K562 (cell line): ENCODE measurements around the gene RPS6KA4. TPM values are rescaled to one million over a fixed set of nuclear protein-coding genes. Genes with fewer than 3 reads are reported as not detected.

Source experiments
- ATAC-seq: fragments of 200-7000 bp; cut with Tn5 transposase; 3 replicates; pipeline ENCODE4 v1.9.1; 2020; ENCODE audit warnings: moderate library complexity
- BruUV-seq: library from RNA; stranded (reverse); fragments of 400-500 nt; replicated peaks from 2 replicates; lab custom pipeline; 2021; lab: Mats Ljungman, UMichigan
- CTCF ChIA-PET: fragments of 300-600 bp; formaldehyde crosslinking; extraction: SDS; loops from one replicate; lab custom pipeline; 2021; ENCODE audit warnings: low intra/inter-chr PET ratio; lab: Yijun Ruan, JAX
- POLR2A ChIA-PET: fragments of 300-600, 350-650 bp; sonication (Branson Sonifier 250); formaldehyde crosslinking; extraction: SDS; loops from one replicate; lab custom pipeline; 2021; ENCODE audit warnings: antibody characterized with exemption, inconsistent platforms; lab: Yijun Ruan, JAX
- DNase-seq, 4 experiments: peaks; one replicate each; pipeline versions ENCODE4 v3.0.0 to v3.0.0-alpha.2; 2011 to 2018; ENCODE audit warnings: low spot score in 3 of 4, mixed read lengths in 3 of 4; ENCODE audit errors: extremely low read depth in 1 of 4
- FAIRE-seq: peaks from 2 replicates; lab custom pipeline; 2011; peaks lifted over from hg19 to GRCh38; lab: Jason Lieb, UNC
- H2AFZ ChIP-seq: 2 replicates; pipeline ENCODE4 v1.6.0; 2011; ENCODE audit warnings: low read depth, low read length, control low read depth, inconsistent platforms
- H3K27ac ChIP-seq: fragments of 200-600 bp; 3 replicates; pipeline ENCODE4 v1.8.0; 2011; ENCODE audit warnings: low read depth, mild to moderate bottlenecking, control low read depth, inconsistent platforms, low read length, moderate library complexity, mixed read lengths; ENCODE audit errors: extremely low read depth
- H3K27me3 ChIP-seq, 2 experiments: fragments of 300-600 bp in 1 of 2; 2 replicates in 1 of 2; 3 replicates in 1 of 2; pipeline versions ENCODE4 v1.6.0 to v1.8.0; 2011; ENCODE audit warnings: inconsistent platforms in 2 of 2, low read length in 2 of 2, mild to moderate bottlenecking in 1 of 2, mixed read lengths in 1 of 2, moderate library complexity in 1 of 2; ENCODE audit not compliant: control insufficient read depth in 2 of 2, insufficient read depth in 2 of 2
- H3K36me3 ChIP-seq: fragments of 300-600 bp; 3 replicates; pipeline ENCODE4 v1.8.0; 2011; ENCODE audit warnings: mild to moderate bottlenecking, low read length, inconsistent platforms; ENCODE audit not compliant: control insufficient read depth, insufficient read depth
- H3K4me1 ChIP-seq, 2 experiments: fragments of 200-600 bp in 1 of 2; replicated peaks in 1 of 2; 2 replicates in 1 of 2; 3 replicates in 1 of 2; pipeline versions ENCODE4 v1.5.1 to v1.8.0; 2011; ENCODE audit warnings: inconsistent platforms in 2 of 2, low read length in 2 of 2, mild to moderate bottlenecking in 1 of 2, mixed read lengths in 1 of 2, moderate library complexity in 1 of 2; ENCODE audit not compliant: control insufficient read depth in 2 of 2, insufficient read depth in 2 of 2
- H3K4me2 ChIP-seq: 2 replicates; pipeline ENCODE4 v1.6.1; 2011; ENCODE audit warnings: low read length, control low read depth, inconsistent platforms, mixed read lengths; ENCODE audit not compliant: insufficient read depth
- H3K4me3 ChIP-seq: fragments of 200-600 bp; sonication (generic), shearing (Covaris generic); 2 replicates; pipeline ENCODE4 v1.5.1; 2016; ENCODE audit warnings: control low read depth, inconsistent platforms
- H3K79me2 ChIP-seq: fragments of 200-600 bp; 3 replicates; pipeline ENCODE4 v1.8.0; 2011; ENCODE audit warnings: low read length, inconsistent platforms; ENCODE audit not compliant: control insufficient read depth, insufficient read depth
- H3K9ac ChIP-seq, 2 experiments: 2 replicates each; pipeline versions ENCODE4 v1.6.0 to v1.6.1; 2011; ENCODE audit warnings: low read depth in 2 of 2, low read length in 2 of 2, control low read depth in 1 of 2, inconsistent platforms in 1 of 2, mild to moderate bottlenecking in 1 of 2, mixed read lengths in 1 of 2; ENCODE audit not compliant: insufficient read depth in 1 of 2
- H3K9me1 ChIP-seq: one replicate; pipeline ENCODE4 v1.6.0; 2011; ENCODE audit warnings: inconsistent platforms, mild to moderate bottlenecking, low read length, moderate library complexity; ENCODE audit not compliant: control insufficient read depth, insufficient read depth
- H3K9me3 ChIP-seq: replicated peaks from 2 replicates; pipeline ENCODE4 v1.5.1; 2011; ENCODE audit warnings: low read depth, low read length, inconsistent platforms; ENCODE audit not compliant: control insufficient read depth, insufficient read depth
- H4K20me1 ChIP-seq: replicated peaks from 2 replicates; pipeline ENCODE4 v1.6.1; 2011; ENCODE audit warnings: low read length, inconsistent platforms, mixed read lengths; ENCODE audit not compliant: control insufficient read depth, insufficient read depth
- ARNT ChIP-seq, 2 experiments: fragments of 450-650 bp; IDR thresholded peaks; 2 replicates each; pipeline ENCODE4 v1.6.1; 2016; ENCODE audit warnings: mild to moderate bottlenecking in 1 of 2
- CBFA2T3 ChIP-seq: fragments of 450-650 bp; IDR thresholded peaks from 2 replicates; pipeline ENCODE4 v1.6.1; 2017
- ESRRA ChIP-seq: fragments of 450-650 bp; IDR thresholded peaks from 2 replicates; pipeline ENCODE4 v1.6.1; 2014; ENCODE audit warnings: low read depth, mild to moderate bottlenecking, moderate library complexity, borderline replicate concordance
- KDM1A ChIP-seq, 2 experiments: fragments of 450-650 bp; IDR thresholded peaks; 2 replicates each; pipeline ENCODE4 v1.6.1; 2016; ENCODE audit warnings: mild to moderate bottlenecking in 2 of 2
- RBFOX2 ChIP-seq: fragments of 200-400 bp; formaldehyde crosslinking; IDR thresholded peaks from 2 replicates; pipeline ENCODE4 v1.6.1; 2017; ENCODE audit warnings: low read depth, mild to moderate bottlenecking, low read length, moderate library complexity
- WGBS: fragments of 100-300 bp; shearing (Covaris generic); methylation state at CpG from one replicate; pipeline ENCODE4 v1.1.6; 2016; ENCODE audit warnings: low coverage, mixed read lengths; ENCODE audit not compliant: insufficient coverage; ENCODE audit errors: missing lambda C conversion rate; 5-methylcytosine and 5-hydroxymethylcytosine counted together
- in situ Hi-C: fragments of 300-500 bp; cut with MboI; formaldehyde crosslinking; loops from 4 replicates; pipeline ENCODE4 v1.15.0; 2018; ENCODE audit warnings: inconsistent platforms, mixed read lengths
- intact Hi-C: fragments of 100-400 bp; cut with micrococcal nuclease; formaldehyde crosslinking; loops from 2 replicates; pipeline ENCODE4 v1.14.2; 2022
- polyA plus RNA-seq, 8 experiments: library from polyadenylated mRNA; depleted of rRNA in 4 of 8; stranded (reverse) in 5 of 8; unstranded in 3 of 8; fragments of >200 nt; fragmentation: Nextera tagmentation in 2 of 8; fragmentation: Illumina TruSeq in 1 of 8; extraction: Ambion mirVana in 2 of 8; extraction: Trizol in 1 of 8; gene quantifications; 2 replicates each; pipeline versions ENCODE4 v1.2.1 to v1.2.3, GENCODE V29; 2011 to 2014; ENCODE audit warnings: inconsistent platforms in 1 of 8, missing spikeins in 1 of 8
- total RNA-seq, 7 experiments: library from RNA; depleted of rRNA in 6 of 7; stranded (reverse); fragments of >200 nt in 6 of 7; fragmentation: Illumina TruSeq in 2 of 7; extraction: Trizol in 2 of 7; gene quantifications; 2 replicates each; pipeline versions ENCODE4 v1.2.1 to v1.2.3, GENCODE V29; 2011 to 2021; ENCODE audit warnings: low replicate concordance in 1 of 7
- TF ChIP-seq, protein P1 (sequence below): fragments of 250-450 bp; sonication (Bioruptor Pico); IDR thresholded peaks from 2 replicates; pipeline ENCODE4 v1.5.0; 2020; ENCODE audit warnings: mild to moderate bottlenecking

RPS6KA4 gene
- total and polyA plus RNA-seq, 9 of the 15 experiments (the other 6 are each of a cell fraction or from before 2014, with no cell fraction given), result 0.15 to 23.8 (median 9.8) TPM

- DNase-seq, result no peak
- in situ Hi-C loops, result no loop called here
- Histone ChIP-seq H3K4me1 (peaks cover 10 to 50% of the 10 kb centered on the region in 2 experiments; a peak in 4 of 5 replicates), H3K9ac (peak overlapping the region in 1 of 2 experiments; percentile 57; a peak in 2 of 4 replicates), H4K20me1 (no peaks in the 10 kb centered on the region), H3K9me3 (no peaks in the 10 kb centered on the region), H3K79me2 (peaks cover 24% of the 10 kb centered on the region), H2AFZ (no peak overlapping the region), H3K27me3 (no peaks in the 10 kb centered on the region), H3K9me1 (no peaks in the 10 kb centered on the region), H3K4me2 (no peak overlapping the region), H3K27ac (no peak overlapping the region), H3K36me3 (peaks cover 33% of the 10 kb centered on the region; the same call in 1 of the 3 replicates), H3K4me3 (no peak overlapping the region)
- FAIRE-seq, result no peak
- intact Hi-C loops, result no loop called here
- WGBS, result 90% methylated on average over 5 of the region's 5 CpGs
- no peak for TF ChIP-seq ESRRA
- TF ChIP-seq CBFA2T3, result peak; percentile 41; the same call in 1 of the 2 replicates
- TF ChIP-seq, protein P1, sequence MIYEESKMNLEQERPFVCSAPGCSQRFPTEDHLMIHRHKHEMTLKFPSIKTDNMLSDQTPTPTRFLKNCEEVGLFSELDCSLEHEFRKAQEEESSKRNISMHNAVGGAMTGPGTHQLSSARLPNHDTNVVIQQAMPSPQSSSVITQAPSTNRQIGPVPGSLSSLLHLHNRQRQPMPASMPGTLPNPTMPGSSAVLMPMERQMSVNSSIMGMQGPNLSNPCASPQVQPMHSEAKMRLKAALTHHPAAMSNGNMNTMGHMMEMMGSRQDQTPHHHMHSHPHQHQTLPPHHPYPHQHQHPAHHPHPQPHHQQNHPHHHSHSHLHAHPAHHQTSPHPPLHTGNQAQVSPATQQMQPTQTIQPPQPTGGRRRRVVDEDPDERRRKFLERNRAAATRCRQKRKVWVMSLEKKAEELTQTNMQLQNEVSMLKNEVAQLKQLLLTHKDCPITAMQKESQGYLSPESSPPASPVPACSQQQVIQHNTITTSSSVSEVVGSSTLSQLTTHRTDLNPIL (CRISPR knock-in tag), result no peak
- TF ChIP-seq KDM1A (IDR thresholded peaks at IDR 0.05), result 0 out of 4 replicates have a peak, but pooled peaks of 1 of the 2 experiments have one; percentile 20
- TF ChIP-seq ARNT (IDR thresholded peaks at IDR 0.05), result no peak
- 0 out of 2 replicates have a peak, but pooled peaks have one; percentile 16 for TF ChIP-seq RBFOX2
- ChIA-PET CTCF (no interaction called here), POLR2A (interaction anchor here (0.7 kb wide), 1 partner anchor 51 kb away, joined by 5 read pairs; no protein-coding TSS in a partner anchor)
- ATAC-seq, result no peak
- BruUV-seq, result no TSS peak
These were observed 37.4 kb upstream of the RPS6KA4 start for GRCh38 chr11:64321533-64321932.
